ENCODE measurements around the gene EFNA5.

- no peak for TF ChIP-seq POLR2A (IDR thresholded peaks at IDR 0.05)
- TF ChIP-seq CTCF (IDR thresholded peaks at IDR 0.05), result no peak
Measured at GRCh38 chr5:107431998-107432397, 238.7 kb downstream of the EFNA5 start.

Data from esophagus squamous epithelium (tissue), 4 donors.